B cell (primary cell): ENCODE data around the gene IL15. TPM values are rescaled to one million over a fixed set of nuclear protein-coding genes. Genes with fewer than 3 reads are reported as not detected.

Experiments
- ATAC-seq: fragments of 200-7000 bp; cut with Tn5 transposase; one replicate; pipeline ENCODE4 v1.10.0; 2021; ENCODE audit warnings: low read depth, mild to moderate bottlenecking, moderate number of reproducible peaks, moderate library complexity
- CTCF ChIA-PET: fragments of 350-600 bp; sonication (Branson Sonifier 250); formaldehyde crosslinking; loops from one replicate; lab custom pipeline; 2021; ENCODE audit warnings: antibody characterized with exemption, inconsistent platforms; lab: Charles Lee
- POLR2A ChIA-PET: fragments of 350-600 bp; sonication (Branson Sonifier 250); formaldehyde crosslinking; loops from one replicate; lab custom pipeline; 2021; ENCODE audit warnings: antibody characterized with exemption; lab: Charles Lee
- DNase-seq: peaks from one replicate; pipeline ENCODE4 v3.0.0; 2013
- H2AFZ ChIP-seq: 2 replicates; pipeline ENCODE4 v1.6.1; 2012; ENCODE audit warnings: mild to moderate bottlenecking, low read depth, low read length; ENCODE audit not compliant: insufficient read depth, poor library complexity, severe bottlenecking
- H3K27ac ChIP-seq, 2 donors: 1 replicate in 1 of 2; 2 replicates in 1 of 2; pipeline ENCODE4 v1.5.1; 2012 to 2013; ENCODE audit warnings: low read length in 2 of 2, mild to moderate bottlenecking in 2 of 2, moderate library complexity in 1 of 2
- H3K27me3 ChIP-seq, 4 experiments: fragments of 200-600 bp in 1 of 4; sonication (generic) in 1 of 4; replicated peaks in 1 of 4; 1 replicate in 2 of 4; 2 replicates in 2 of 4; pipeline versions ENCODE4 v1.6.1 to v1.7.0; 2013 to 2016; ENCODE audit warnings: low read length in 3 of 4, mild to moderate bottlenecking in 2 of 4, mixed read lengths in 1 of 4, moderate library complexity in 1 of 4; ENCODE audit not compliant: insufficient read depth in 4 of 4, control insufficient read depth in 3 of 4; ENCODE audit errors: control extremely low read depth in 1 of 4
- H3K36me3 ChIP-seq, 2 experiments: replicated peaks in 1 of 2; 1 replicate in 1 of 2; 2 replicates in 1 of 2; pipeline versions ENCODE4 v1.6.1 to v1.7.1; 2013; ENCODE audit warnings: low read length in 1 of 2; ENCODE audit not compliant: insufficient read depth in 2 of 2, control insufficient read depth in 1 of 2; ENCODE audit errors: control extremely low read depth in 1 of 2, extremely low read depth in 1 of 2
- H3K4me1 ChIP-seq, 2 donors: fragments of 200-600 bp in 1 of 2; sonication (generic) in 1 of 2; 1 replicate in 1 of 2; 2 replicates in 1 of 2; pipeline versions ENCODE4 v1.5.1 to v1.6.1; 2013 to 2017; ENCODE audit warnings: low read length in 2 of 2; ENCODE audit not compliant: control insufficient read depth in 2 of 2, insufficient read depth in 2 of 2
- H3K4me2 ChIP-seq: replicated peaks from 2 replicates; pipeline ENCODE3; 2012; ENCODE audit warnings: mild to moderate bottlenecking, low read depth, low read length; ENCODE audit not compliant: poor library complexity, severe bottlenecking
- H3K4me3 ChIP-seq, 5 experiments: fragments of 200-600 bp in 1 of 5; sonication (generic) in 1 of 5; 1 replicate in 3 of 5; 2 replicates in 2 of 5; pipeline versions ENCODE4 v1.5.1 to v1.7.0; 2011 to 2016; ENCODE audit warnings: low read length in 4 of 5, mild to moderate bottlenecking in 4 of 5, low read depth in 2 of 5, control low read depth in 1 of 5, moderate library complexity in 1 of 5; ENCODE audit not compliant: insufficient read depth in 1 of 5; ENCODE audit errors: control extremely low read depth in 1 of 5, extremely low read depth in 1 of 5
- H3K79me2 ChIP-seq: fragments of 200-600 bp; sonication (generic); one replicate; pipeline ENCODE4 v1.6.0; 2016; ENCODE audit warnings: low read length; ENCODE audit not compliant: control insufficient read depth, insufficient read depth
- H3K9ac ChIP-seq: fragments of 200-600 bp; sonication (generic); 2 replicates; pipeline ENCODE4 v1.6.1; 2017; ENCODE audit warnings: mild to moderate bottlenecking, low read length, moderate library complexity
- H3K9me3 ChIP-seq, 3 donors: one replicate each; pipeline versions ENCODE4 v1.6.1 to v1.7.1; 2013; ENCODE audit warnings: low read length in 2 of 3; ENCODE audit not compliant: control insufficient read depth in 2 of 3, insufficient read depth in 1 of 3; ENCODE audit errors: control extremely low read depth in 1 of 3
- H4K20me1 ChIP-seq: 2 replicates; pipeline ENCODE4 v1.6.0; 2012; ENCODE audit warnings: mild to moderate bottlenecking, low read length; ENCODE audit not compliant: insufficient read depth, control insufficient read depth, poor library complexity, severe bottlenecking
- H3K27ac Mint-ChIP-seq: one replicate; pipeline ENCODE4 v1.8.0; 2021; ENCODE audit warnings: mixed read lengths
- H3K27me3 Mint-ChIP-seq: one replicate; pipeline ENCODE4 v1.8.0; 2021; ENCODE audit warnings: mixed read lengths
- H3K4me1 Mint-ChIP-seq: one replicate; pipeline ENCODE4 v1.8.0; 2021; ENCODE audit warnings: mixed read lengths
- H3K4me3 Mint-ChIP-seq: one replicate; pipeline ENCODE4 v1.8.0; 2021; ENCODE audit warnings: mixed read lengths
- H3K9me3 Mint-ChIP-seq: one replicate; pipeline ENCODE4 v1.8.0; 2022; ENCODE audit warnings: mixed read lengths; ENCODE audit not compliant: insufficient read depth
- EZH2 ChIP-seq: IDR thresholded peaks from 2 replicates; pipeline ENCODE4 v1.6.1; 2012; ENCODE audit warnings: borderline replicate concordance, low read depth, mild to moderate bottlenecking, moderate library complexity, low read length; ENCODE audit not compliant: insufficient read depth, poor library complexity, severe bottlenecking
- intact Hi-C: fragments of 100-400 bp; cut with micrococcal nuclease; formaldehyde crosslinking; loops from one replicate; pipeline ENCODE4 v1.10.0; 2022
- polyA plus RNA-seq: library from polyadenylated mRNA; depleted of rRNA; stranded (reverse); fragments of >200 nt; gene quantifications from 2 replicates; pipeline ENCODE4 v1.2.3, GENCODE V29; 2012
- total RNA-seq, 2 donors: library from RNA; stranded (reverse); fragments of 120-200 nt in 1 of 2; gene quantifications; 1 replicate in 1 of 2; 2 replicates in 1 of 2; pipeline versions ENCODE4 v1.2.3 to v1.2.4, GENCODE V29; 2013 to 2022
- TF ChIP-seq, protein P1 (sequence below): fragments of 200-600 bp; IDR thresholded peaks from one replicate; pipeline ENCODE4 v1.8.0; 2022; ENCODE audit warnings: antibody characterized with exemption, mild to moderate bottlenecking

The IL15 gene
- total and polyA plus RNA-seq, 2 donors (not counting 1 experiment from before 2014, with no cell fraction given) = 6.1 to 11.5 TPM

- Histone ChIP-seq H3K27ac (no peak overlapping the region), H3K79me2 (no peaks in the 10 kb centered on the region), H2AFZ (no peak overlapping the region), H3K4me2 (no peak overlapping the region), H3K4me3 (no peak overlapping the region), H3K36me3 (peaks cover 0 to 2% of the 10 kb centered on the region in 2 experiments), H3K27me3 (no peaks in the 10 kb centered on the region), H4K20me1 (no peaks in the 10 kb centered on the region), H3K9ac (no peak overlapping the region), H3K9me3 (peaks cover 0 to 12% (median 1%) of the 10 kb centered on the region in 3 donors), H3K4me1 (no peaks in the 10 kb centered on the region)
- intact Hi-C loops = no loop called here
- POLR2A ChIA-PET = no interaction called here
- TF ChIP-seq, protein P1, sequence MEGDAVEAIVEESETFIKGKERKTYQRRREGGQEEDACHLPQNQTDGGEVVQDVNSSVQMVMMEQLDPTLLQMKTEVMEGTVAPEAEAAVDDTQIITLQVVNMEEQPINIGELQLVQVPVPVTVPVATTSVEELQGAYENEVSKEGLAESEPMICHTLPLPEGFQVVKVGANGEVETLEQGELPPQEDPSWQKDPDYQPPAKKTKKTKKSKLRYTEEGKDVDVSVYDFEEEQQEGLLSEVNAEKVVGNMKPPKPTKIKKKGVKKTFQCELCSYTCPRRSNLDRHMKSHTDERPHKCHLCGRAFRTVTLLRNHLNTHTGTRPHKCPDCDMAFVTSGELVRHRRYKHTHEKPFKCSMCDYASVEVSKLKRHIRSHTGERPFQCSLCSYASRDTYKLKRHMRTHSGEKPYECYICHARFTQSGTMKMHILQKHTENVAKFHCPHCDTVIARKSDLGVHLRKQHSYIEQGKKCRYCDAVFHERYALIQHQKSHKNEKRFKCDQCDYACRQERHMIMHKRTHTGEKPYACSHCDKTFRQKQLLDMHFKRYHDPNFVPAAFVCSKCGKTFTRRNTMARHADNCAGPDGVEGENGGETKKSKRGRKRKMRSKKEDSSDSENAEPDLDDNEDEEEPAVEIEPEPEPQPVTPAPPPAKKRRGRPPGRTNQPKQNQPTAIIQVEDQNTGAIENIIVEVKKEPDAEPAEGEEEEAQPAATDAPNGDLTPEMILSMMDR = no peak
- TF ChIP-seq EZH2 = no peak
- peaks cover 5% of the 10 kb centered on the region for H3K9me3 Mint-ChIP-seq
- ATAC-seq (no peak), DNase-seq (no peak)
- no peak overlapping the region for H3K4me3 Mint-ChIP-seq
- no peaks in the 10 kb centered on the region for H3K27me3 Mint-ChIP-seq
- H3K4me1 Mint-ChIP-seq = no peaks in the 10 kb centered on the region
- CTCF ChIA-PET = no interaction called here
- H3K27ac Mint-ChIP-seq = no peak overlapping the region
Measured at GRCh38 chr4:141721174-141721573, 84.8 kb downstream of the IL15 start.

GRCh38 chr4:141724646-141725045, 88.3 kb downstream of the IL15 start:
- no peak for DNase-seq
- Histone ChIP-seq H3K4me2 (no peak overlapping the region), H3K4me3 (no peak overlapping the region), H3K79me2 (no peaks in the 10 kb centered on the region), H4K20me1 (no peaks in the 10 kb centered on the region), H3K4me1 (no peaks in the 10 kb centered on the region), H3K36me3 (peaks cover 0 to 2% of the 10 kb centered on the region in 2 experiments), H3K27ac (no peak overlapping the region), H3K27me3 (no peaks in the 10 kb centered on the region), H3K9me3 (peaks cover 0 to 1% (median 0%) of the 10 kb centered on the region in 3 donors), H3K9ac (no peak overlapping the region), H2AFZ (no peak overlapping the region)
- Mint-ChIP-seq H3K9me3 (no peaks in the 10 kb centered on the region), H3K27ac (no peak overlapping the region), H3K27me3 (no peaks in the 10 kb centered on the region), H3K4me1 (no peaks in the 10 kb centered on the region), H3K4me3 (no peak overlapping the region)
- intact Hi-C loops = no loop called here
- TF ChIP-seq, protein P1 = no peak
- no peak for TF ChIP-seq EZH2
- CTCF ChIA-PET = no interaction called here
- ATAC-seq = no peak
- POLR2A ChIA-PET = no interaction called here
